GM21737 (cell line): ENCODE results near the gene NKX2-4.
"Not testable (repeated sequence)": the region's sequence is repeated elsewhere in the genome, so short reads cannot be mapped to it uniquely, and the experiment has no call there.

Experiments used
- ATAC-seq: cut with Tn5 transposase; IDR thresholded peaks from one replicate; pipeline ENCODE4 v1.9.1; 2021; ENCODE audit warnings: mild to moderate bottlenecking, moderate library complexity; ENCODE audit not compliant: unreplicated experiment

Gene NKX2-4

DNA sequence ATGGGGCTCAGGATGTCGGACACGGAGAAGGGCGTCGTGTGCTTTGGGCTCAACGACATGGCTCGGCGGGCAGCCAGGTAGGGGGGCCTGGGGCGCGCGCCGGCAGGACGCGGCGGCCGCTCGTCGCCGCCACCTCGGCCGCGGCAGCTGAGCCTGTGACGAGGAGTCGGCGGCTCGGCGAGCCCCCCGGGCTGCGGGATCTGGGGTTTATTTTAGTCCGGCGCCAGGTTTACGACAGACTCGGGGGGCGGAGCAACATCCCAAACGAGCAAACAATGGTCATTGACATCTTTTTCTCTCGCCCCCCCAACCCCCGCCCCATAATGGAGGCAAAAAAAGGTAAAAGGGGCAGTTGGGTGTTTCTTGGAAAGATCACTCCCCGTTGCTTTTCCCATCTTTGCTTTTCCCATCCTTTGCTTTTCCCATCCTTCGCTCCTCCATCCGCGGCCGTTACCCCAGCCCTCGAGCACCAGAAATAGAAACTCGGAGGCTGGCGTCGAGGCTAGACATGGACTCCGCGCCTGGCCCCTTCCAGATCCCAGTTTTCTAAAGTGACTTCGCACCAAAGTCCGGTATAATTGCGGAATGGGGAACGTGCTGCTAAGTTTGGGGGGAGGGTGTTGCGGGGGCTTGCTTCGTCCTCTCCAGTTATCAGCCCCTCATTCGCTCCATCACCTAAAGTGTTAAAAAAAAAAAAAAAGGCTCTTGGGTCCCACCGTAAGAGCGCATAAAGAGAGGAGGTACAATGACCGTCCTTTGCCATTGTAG, at the start of gene NKX2-4:
Gene NKX2-4 (minus strand): TSS at position 186 of the 768 bp plus-strand sequence. CDS start 127 bp downstream, at position 59.
- no peak for ATAC-seq

DNA sequence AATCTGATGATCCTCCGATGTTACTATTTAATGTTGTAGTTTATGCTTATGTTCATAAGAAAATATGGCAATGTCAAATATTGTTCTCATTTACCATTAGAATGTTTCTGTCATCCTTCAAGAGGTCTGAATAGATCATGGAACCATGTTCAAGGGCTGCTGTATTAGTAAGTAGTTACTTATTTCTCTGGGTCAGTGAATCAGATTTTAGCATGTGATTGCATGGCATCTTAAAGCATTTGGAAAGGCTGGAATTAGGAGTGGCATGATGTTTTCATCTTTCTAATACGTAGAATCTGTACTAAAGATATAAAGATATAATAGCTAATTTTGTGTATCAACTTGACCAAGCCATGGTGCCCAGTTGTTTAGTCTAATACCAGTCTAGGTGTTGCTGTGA, 40.5 kb upstream of the NKX2-4 start:
- ATAC-seq = no peak

DNA sequence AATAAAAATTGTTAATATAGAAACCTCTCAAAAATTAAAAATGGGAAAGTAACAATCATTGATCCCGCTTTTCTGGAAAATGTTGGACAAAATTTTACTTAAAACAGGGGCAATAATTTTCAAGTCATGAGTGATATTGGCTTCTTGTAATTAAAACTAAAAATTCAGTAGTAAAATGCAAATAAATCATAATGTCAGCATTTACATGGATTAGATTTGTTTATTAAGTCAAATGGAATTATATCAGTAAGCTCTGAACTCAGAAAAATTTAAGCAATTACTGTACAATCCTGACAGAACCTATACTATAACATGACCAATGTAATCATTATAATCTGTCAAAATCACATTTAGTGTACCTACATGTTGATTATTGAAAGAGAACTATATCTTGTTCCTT, 39.9 kb upstream of the NKX2-4 start:
- no peak for ATAC-seq

DNA sequence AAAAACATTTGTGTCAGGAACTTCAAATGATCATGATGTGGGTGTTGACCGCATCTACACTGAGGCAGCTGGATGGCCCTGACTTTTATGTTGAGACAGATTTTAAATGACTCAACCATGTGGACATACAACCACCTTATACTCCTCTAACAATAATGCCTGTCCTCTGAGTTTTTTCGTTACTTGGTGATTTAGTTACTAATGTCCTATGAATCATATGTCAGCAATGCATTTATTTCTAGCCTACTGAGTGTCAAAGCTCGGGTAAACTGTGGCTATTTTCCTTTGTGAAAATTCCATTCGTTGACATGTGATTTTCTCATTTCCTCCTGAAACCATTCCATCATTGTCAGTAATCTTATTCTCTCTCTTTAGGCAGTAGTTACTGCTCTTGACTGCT, 38.9 kb upstream of the NKX2-4 start:
- no peak for ATAC-seq

DNA sequence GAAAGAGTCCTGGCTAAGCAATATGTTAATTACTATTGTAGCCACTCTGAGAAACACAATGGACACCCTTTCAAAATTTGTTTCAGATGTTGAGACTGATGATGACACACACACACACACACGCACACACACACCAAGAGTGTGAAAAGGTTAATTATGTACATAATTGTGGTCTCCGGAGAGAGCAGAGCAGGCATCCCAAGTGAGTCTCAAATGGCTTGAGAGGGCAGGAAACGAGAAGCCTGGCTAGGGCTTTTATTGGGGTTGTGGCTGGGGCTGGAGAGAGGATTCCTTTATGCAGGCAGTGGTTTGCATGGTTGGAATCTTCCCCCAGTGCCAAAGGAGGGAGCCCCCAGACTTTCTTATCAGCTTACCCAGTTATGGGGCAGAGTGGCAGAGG, 38.2 kb upstream of the NKX2-4 start:
- no peak for ATAC-seq

DNA sequence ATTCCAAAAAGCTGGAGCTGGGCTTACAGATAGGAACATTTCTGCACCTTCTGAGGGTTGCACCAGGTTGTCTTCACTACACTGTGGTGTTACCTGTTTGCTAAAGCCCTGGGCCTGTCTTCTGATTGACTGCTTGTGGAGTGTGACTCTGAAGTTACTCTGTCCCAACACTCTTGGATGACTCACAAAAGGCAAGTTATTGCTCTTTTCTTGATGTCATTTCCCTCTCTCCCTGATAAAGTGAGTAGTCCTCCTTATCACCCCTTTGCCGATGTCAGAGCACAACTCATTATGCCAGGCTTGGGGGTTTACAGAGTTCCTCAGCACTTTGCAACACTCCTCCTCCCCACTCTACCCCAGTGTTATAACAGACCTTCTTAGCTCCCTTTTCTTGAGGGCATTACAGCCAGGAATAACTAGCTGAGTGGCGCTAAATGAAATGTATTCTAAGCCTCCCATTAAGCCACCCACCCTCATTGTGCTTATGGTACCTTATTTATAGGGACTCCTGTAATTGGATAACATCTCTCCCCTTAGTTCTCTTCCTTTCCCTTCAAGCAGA, 36.1 kb upstream of the NKX2-4 start:
- no peak for ATAC-seq

DNA sequence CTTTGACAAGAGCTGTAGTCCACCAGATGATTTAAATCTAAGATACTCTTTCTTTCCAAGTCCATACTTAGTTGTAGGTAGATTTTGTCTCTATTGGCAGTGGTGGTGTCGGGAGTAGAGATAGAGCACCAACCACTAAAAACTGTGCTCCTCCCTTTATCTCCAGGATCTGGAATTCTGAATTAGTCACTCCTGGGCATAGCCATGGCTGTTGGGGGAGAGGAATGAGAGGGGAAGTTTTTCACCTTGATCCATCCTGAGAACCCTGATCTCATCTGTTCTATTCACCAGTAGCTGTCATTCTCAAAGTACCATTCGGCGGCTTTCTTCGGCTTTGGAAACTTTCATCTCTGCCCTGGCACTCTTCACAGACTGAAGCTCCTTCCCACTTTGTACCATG, 35.6 kb upstream of the NKX2-4 start:
- no peak for ATAC-seq

DNA sequence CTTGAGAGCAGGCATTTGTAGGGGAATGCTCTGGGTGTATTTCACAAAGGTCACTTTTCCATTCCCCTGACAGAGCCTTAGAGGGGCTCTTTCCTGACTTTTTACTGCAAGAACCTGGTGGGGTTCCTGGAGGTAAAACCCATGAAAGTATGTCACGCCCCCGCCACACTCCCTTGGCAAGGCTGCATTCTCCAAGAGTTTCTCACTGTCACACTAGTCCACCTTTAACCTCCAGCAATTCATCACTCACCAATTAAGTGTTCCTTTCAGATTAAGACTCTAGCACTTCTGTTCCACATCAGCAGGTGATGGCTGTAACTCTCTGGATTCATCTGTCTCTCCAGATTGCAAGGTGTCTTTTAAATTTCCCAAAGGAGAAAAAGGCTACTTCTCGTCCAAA, 32.7 kb upstream of the NKX2-4 start:
- ATAC-seq = no peak

DNA sequence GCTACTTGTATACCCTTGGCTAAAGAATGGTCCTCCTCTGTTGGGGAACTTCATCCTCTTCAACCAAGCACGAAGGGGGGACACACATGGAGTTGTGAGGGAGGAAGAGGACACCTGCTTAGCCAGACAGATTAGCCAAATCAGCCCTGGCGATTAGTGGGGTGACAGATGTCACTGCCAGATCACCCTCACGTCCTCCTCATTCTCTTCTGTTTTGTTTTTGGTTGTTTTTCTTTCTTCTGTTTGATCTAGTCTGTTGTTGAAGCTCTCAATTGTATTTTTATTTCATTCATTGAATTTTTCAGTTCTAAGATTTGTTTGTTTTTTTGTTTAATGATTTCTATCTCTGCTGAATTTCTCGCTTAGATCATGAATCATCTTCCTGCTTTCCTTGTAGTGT, 27.5 kb upstream of the NKX2-4 start:
- ATAC-seq = no peak

DNA sequence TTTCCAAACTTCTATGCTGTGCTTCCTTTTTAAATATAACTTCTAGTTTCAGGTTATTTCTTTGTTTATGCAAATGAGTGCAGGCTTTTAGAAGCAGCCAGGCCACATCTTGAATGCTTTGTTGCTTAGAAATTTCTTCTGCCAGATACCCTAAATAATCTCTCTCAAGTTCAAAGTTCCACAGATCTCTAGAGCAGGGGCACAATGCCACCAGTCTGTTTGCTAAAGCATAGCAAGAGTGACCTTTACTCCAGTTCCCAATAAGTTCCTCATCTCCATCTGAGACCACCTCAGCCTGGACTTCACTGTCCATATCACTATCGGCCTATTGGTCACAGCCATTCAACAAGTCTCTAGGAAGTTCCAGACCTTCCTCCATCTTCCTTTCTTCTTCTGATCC, 26.4 kb upstream of the NKX2-4 start:
- ATAC-seq = not testable (repeated sequence)

DNA sequence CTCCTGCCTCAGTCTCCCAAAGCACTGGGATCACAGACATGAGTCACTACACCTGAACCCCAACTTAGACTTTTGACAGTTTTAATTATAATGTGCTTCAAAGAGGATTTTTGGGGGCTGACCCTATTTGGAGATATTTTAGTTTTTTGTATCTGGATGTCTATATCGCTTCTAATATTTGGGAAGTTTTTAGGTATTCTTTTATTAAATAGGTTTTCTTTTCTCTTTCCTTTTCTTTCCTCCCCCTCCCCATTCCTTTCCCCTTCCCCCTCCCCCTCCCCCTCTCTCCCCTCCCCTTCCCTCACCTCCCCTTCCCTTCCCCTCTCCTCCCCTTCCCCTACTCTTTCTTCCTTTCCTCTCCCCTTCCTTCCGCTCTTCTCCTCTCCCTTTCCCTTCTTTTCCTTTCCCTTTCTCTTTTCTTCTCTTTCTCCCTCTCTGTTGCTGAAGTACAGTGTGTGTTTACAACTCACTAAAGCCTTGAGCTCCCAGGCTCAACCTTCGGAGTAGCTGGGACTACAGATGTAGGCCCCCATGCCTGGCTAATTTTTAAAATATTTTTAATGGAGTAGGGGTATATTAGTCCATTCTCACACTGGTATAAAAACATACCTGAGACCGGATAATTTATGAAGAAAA, 24.4 kb upstream of the NKX2-4 start:
- no peak for ATAC-seq

DNA sequence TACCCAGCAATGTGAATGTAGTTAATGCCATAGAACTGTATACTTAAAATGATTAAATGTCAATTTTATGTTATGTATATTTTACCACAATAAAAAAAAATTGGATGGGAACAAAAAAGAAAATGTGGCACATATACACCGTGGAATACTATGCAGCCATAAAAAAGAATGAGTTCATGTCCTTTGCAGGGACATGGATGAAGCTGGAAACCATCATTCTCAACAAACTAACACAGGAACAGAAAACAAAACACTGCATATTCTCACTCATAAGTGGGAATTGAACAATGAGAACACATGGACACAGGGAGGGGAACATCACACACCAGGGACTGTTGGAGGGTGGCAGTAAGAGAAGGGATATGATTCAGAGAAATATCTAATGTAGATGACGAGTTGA, 21.8 kb upstream of the NKX2-4 start:
- not testable (repeated sequence) for ATAC-seq

DNA sequence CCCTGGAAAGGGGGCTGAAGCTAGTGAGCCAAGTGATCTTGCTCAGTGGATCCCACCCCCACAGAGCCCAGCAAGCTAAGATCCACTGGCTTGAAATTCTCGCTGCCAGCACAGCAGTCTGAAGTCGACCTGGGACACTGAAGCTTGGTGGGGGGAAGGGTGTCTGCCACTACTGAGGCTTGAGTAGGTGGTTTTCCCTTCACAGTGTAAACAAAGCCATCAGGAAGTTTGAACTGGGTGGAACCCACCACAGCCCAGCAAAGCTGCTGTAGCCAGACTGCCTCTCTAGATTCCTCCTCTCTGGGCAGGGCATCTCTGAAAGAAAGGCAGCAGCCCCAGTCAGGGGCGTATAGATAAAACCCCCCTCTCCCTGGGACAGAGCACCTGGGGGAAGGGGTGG, 16.7 kb upstream of the NKX2-4 start:
- not testable (repeated sequence) for ATAC-seq

DNA sequence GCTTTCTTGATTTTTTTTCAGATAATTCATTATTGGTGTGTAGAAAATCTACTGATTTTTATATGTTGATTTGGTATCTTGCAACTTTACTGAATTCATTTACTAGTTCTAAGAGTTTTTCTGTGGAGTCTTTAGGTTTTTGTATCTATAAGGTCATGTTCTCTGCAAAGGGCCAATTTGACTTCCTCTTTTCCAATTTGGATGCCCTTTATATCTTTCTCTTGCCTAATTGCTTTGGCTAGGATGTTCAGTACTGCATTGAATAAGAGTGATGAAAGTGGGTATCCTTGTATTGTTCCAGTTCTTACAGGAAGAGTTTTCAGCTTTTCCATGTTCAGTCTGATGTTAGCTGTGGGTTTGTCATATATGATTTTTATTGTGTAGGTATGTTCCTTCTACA, 14.4 kb upstream of the NKX2-4 start:
- ATAC-seq = no peak

DNA sequence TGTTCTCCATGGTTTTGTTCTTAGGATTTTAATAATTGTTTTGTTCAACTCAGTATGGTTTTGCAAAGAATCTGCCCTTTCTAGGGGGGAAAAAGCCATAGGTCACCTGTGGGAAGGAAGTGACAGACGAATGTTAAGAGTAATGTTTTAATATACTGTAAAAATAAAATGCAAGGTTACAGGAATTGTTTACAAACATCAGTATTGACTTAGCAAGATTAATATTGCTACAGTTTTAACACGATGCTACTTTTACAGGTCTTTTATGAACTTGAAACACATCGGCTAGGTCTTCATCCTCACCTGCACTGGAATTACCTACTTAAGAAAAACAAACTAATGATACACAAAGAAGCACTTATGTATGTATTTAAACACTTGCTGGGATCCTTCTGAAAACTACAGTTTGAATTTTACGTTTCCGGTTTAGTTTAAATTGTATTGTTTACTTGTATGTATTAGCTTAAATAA, 1.7 kb upstream of the NKX2-4 start:
- ATAC-seq = no peak

DNA sequence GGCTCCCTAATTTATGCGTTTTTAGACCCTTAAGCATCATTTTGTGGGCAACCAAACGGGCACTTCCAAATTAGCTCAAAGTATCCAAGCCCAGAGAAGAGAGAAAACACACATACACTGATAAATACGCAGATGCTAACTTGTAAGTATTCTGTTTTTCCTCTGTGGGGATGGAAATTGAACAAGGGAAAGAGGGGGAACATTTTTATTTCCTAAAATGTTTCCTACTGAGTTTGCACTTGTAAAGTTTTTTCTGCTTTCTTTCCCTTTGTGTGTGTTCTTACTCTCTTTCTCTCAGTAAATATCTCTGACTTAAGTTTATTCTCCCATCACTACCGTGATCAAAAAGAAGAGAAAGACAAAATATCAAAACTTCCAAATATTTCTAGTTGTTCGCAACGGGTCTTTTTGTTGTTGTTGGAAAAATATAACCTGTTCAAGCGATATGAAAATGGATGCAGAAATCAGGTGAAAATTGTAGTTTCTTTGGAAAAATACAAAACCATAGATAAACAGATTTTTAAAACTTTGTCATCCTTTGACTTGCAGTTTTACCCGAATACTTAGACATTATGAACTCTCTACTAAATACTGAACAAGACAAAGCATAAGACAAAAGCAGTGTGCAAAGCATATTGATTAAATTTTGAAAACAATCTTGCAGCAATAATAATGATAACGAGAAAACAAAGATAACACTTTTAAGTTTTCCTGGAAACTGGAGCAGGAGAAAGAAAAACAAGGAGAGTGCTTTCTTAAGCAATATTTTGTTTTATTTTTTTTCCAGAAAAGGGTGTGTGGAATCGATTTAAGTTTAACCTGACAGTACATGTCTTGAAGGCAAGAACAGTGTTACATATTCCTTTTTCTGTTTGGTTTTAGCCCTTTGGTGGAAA, 1.0 kb upstream of the NKX2-4 start:
- ATAC-seq = no peak

DNA sequence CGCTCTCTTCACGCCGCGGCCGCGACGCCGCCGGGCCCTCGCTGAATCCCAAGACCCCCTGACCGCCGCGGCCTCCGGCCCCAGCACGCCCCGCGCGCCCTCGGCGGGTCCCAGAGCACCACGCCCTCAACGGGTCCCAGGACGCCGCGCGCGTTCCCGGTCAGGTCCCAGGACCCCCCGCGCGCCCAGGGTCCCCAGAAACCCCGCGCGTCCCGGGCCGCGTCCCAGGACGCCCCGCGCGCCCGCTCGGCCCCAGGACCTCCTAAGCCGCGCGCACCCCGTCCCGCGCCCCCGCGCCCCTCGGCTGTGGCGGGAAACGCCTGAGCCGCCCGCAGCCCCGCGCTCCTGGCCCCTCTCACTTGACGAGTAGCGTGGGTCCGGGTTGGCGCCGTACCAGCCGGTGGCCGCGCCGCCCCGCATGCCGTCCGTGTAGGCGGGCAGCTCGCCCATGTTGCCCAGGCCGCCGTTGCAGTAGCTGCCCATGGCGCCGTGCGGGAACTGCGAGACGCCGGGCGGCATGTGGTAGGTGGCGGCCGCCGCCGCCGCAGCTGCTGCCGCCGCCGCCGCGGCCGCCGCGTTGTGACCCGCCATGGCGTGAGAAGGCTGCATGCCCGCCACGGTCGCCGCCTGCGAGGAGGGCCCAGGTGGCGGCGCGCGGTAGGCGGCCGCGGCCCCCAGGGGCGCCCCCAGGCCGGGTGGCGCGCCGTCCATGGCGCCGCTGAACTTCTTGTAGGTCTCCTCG, 556 bp downstream of the NKX2-4 start:
- ATAC-seq = no peak

DNA sequence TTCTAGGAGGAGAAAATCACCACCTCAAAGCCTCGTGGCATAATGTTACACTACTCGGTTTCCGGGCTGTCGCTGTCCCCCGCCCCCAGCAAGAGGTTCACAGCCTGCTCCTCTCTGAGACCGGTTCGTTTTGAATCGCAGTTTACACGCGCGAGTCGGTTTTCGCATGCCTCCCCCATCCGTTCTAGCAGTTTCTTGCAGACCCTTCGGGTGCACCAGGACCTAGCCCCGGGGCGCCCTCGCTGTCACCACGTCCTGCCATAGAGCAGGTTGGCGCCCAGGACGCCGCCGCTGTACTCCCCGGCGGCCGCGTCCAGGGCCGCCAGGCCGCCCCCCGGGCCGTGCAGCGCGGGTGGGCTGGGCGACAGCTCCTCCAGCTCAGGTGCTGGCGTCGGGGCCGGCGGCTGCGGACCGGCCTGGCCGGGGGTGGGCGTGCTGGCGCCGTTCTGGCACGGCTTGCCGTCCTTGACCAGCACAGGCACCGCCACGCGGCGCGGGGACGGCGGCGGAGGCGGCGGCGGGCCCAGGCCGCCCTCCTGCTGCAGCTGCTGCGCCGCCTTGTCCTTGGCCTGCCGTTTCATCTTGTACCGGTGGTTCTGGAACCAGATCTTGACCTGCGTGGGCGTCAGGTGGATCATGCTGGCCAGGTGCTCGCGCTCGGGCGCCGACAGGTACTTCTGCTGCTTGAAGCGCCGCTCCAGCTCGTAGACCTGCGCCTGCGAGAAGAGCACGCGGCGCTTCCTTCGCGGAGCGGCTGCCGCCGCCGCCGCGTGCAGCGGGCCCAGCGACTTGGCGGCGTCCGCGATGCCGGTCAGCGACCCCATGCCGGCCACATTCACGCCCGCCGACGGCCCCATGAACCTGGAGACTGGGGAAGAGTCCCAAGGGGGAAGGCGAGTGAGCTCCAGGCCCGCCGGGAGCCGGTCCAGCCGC, 1.4 kb downstream of the NKX2-4 start:
- ATAC-seq = no peak

DNA sequence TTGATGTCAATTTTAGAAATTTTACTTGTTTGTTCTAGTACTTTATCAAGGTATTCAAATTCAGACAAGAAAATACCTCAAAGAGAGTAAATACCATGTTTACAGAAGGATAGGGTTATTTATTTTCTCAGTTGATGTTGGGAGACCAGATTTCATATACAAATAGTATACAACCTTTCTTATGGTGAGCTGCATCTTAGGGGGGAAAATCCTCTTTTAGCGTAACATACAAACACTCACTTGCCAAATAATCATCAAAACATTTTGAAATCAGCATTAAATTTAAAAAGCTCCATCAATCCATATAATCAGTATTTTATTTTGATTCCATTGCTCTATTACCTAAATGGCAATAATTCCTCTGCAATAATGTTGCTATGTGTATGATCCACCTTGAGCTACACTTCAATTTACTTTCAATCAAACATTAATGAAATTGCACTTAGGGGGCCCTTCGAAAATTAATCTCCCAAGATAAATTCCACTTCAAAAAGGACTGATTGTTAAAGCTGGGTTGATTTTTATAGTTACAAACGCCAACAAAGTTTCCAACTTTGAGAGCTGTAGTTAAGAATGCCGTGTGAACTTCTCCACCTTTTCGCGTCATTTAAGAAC, 2.2 kb downstream of the NKX2-4 start:
- ATAC-seq = no peak
